H1 (cell line): ENCODE measurements around the gene BAIAP2L2.

ENCODE experiments used
- ASH2L ChIP-seq: fragments of 200-600, 300-600 bp; sonication (generic); IDR thresholded peaks from one replicate; pipeline ENCODE4 v1.7.1; 2017; ENCODE audit warnings: low read length
- BACH1 ChIP-seq: IDR thresholded peaks from 2 replicates; pipeline ENCODE4 v1.6.1; 2012; ENCODE audit warnings: low read length, improper control_type of control experiment
- CBX8 ChIP-seq: fragments of 300-800, 300-1000 bp; sonication (generic); IDR thresholded peaks from 2 replicates; pipeline ENCODE4 v1.7.1; 2016; ENCODE audit warnings: low read depth, low read length, borderline replicate concordance
- GABPA ChIP-seq: IDR thresholded peaks from 2 replicates; pipeline ENCODE4 v1.6.1; 2011; ENCODE audit warnings: mild to moderate bottlenecking, low read length, moderate library complexity, borderline replicate concordance; ENCODE audit not compliant: insufficient read depth
- HDAC6 ChIP-seq: IDR thresholded peaks from one replicate; pipeline ENCODE4 v1.7.1; 2012; ENCODE audit warnings: low read depth, mild to moderate bottlenecking, inconsistent platforms, low read length, moderate library complexity
- POLR2A ChIP-seq, 2 experiments: IDR thresholded peaks; 1 replicate in 1 of 2; 2 replicates in 1 of 2; pipeline ENCODE4 v1.6.1; 2011; ENCODE audit warnings: low read depth in 2 of 2, low read length in 2 of 2, mild to moderate bottlenecking in 2 of 2; ENCODE audit errors: control extremely low read depth in 1 of 2
- RBBP5 ChIP-seq: IDR thresholded peaks from 2 replicates; pipeline ENCODE4 v1.7.1; 2012; ENCODE audit warnings: low read depth, mild to moderate bottlenecking, inconsistent platforms, low read length, moderate library complexity, borderline replicate concordance
- SIRT6 ChIP-seq: IDR thresholded peaks from one replicate; pipeline ENCODE4 v1.7.1; 2012; ENCODE audit warnings: low read length, inconsistent platforms
- SP2 ChIP-seq: IDR thresholded peaks from 2 replicates; pipeline ENCODE4 v1.6.1; 2012; ENCODE audit warnings: mild to moderate bottlenecking, low read length, inconsistent platforms
- TF ChIP-seq, protein P1 (sequence below): IDR thresholded peaks from 2 replicates; pipeline ENCODE4 v1.6.1; 2012; ENCODE audit warnings: low read length, inconsistent platforms
- TF ChIP-seq, protein P2 (sequence below), 3 experiments: IDR thresholded peaks; 1 replicate in 2 of 3; 2 replicates in 1 of 3; pipeline versions ENCODE4 v1.5.1 to v1.6.1; 2011; ENCODE audit warnings: low read length in 3 of 3, mild to moderate bottlenecking in 3 of 3, inconsistent platforms in 2 of 3, low read depth in 1 of 3, moderate library complexity in 1 of 3; ENCODE audit not compliant: insufficient read depth in 1 of 3; ENCODE audit errors: control extremely low read depth in 1 of 3

DNA sequence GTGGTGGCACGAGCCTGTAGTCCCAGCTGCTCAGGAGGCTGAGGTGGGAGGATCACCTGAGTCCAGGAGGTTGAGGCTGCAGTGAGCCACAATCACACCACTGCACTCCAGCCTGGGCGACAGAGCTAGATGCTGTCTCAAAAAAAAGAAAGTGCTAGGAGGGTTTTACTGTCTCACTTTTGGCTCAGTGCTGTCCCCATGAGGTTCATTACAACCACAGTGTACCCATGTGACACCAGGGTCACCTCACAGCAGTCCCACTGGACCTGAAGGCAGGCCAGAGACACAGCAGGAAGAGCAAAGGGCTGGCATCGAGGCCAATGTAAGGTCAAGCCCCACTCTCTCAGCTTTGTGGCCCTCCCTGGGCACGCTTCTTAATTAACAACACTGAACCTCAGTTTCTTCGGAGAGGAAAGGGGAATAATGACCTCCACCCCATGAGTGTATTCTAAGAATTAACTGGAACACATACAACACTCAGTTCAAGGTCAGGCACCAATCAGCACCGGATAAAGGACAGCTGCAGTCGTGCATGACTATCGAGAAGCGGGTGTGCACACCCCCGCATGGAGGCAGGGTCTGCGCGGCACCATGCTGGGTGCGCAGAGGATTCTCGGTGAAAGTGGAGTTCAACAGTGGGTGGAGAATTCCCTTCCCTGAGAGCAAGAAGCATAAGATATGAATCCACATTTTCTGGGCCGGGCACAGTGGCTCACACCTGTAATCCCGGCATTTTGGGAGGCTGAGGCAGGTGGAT is 30.9 kb upstream of the BAIAP2L2 start:
- TF ChIP-seq BACH1: no peak
- TF ChIP-seq, protein P1, sequence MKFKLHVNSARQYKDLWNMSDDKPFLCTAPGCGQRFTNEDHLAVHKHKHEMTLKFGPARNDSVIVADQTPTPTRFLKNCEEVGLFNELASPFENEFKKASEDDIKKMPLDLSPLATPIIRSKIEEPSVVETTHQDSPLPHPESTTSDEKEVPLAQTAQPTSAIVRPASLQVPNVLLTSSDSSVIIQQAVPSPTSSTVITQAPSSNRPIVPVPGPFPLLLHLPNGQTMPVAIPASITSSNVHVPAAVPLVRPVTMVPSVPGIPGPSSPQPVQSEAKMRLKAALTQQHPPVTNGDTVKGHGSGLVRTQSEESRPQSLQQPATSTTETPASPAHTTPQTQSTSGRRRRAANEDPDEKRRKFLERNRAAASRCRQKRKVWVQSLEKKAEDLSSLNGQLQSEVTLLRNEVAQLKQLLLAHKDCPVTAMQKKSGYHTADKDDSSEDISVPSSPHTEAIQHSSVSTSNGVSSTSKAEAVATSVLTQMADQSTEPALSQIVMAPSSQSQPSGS: no peak
- TF ChIP-seq, protein P2, sequence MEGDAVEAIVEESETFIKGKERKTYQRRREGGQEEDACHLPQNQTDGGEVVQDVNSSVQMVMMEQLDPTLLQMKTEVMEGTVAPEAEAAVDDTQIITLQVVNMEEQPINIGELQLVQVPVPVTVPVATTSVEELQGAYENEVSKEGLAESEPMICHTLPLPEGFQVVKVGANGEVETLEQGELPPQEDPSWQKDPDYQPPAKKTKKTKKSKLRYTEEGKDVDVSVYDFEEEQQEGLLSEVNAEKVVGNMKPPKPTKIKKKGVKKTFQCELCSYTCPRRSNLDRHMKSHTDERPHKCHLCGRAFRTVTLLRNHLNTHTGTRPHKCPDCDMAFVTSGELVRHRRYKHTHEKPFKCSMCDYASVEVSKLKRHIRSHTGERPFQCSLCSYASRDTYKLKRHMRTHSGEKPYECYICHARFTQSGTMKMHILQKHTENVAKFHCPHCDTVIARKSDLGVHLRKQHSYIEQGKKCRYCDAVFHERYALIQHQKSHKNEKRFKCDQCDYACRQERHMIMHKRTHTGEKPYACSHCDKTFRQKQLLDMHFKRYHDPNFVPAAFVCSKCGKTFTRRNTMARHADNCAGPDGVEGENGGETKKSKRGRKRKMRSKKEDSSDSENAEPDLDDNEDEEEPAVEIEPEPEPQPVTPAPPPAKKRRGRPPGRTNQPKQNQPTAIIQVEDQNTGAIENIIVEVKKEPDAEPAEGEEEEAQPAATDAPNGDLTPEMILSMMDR (IDR thresholded peaks at IDR 0.05; ENCODE audit: control extremely low read depth in 1 of 3, insufficient read depth in 1 of 3, low read depth in 1 of 3, low read length in 3 of 3): no peak
- TF ChIP-seq ASH2L: no peak
- no peak for TF ChIP-seq POLR2A (IDR thresholded peaks at IDR 0.05; ENCODE audit: control extremely low read depth in 1 of 2, low read depth in 2 of 2, low read length in 2 of 2)
- TF ChIP-seq HDAC6: no peak
- no peak for TF ChIP-seq SP2
- TF ChIP-seq RBBP5: no peak
- TF ChIP-seq CBX8: no peak
- no peak for TF ChIP-seq SIRT6
- TF ChIP-seq GABPA: no peak
